ENCODE results near the gene COL5A1. TPM values are rescaled to one million over a fixed set of nuclear protein-coding genes. Genes with fewer than 3 reads are reported as not detected.
"Not testable (repeated sequence)": the region's sequence is repeated elsewhere in the genome, so short reads cannot be mapped to it uniquely, and the experiment has no call there.

The COL5A1 gene
- polyA plus RNA-seq, 3 donors = 0.01 TPM; not detected in 2

- H3K4me3 Mint-ChIP-seq = no peak overlapping the region
- TF ChIP-seq CTCF (IDR thresholded peaks at IDR 0.05) = no peak
- H3K27ac Mint-ChIP-seq = no peak overlapping the region
- Histone ChIP-seq H3K4me3 (replicated peaks in 1 of 3; ENCODE audit: low read depth in 2 of 3, low read length in 3 of 3) (no peak overlapping the region), H3K36me3 (replicated peaks in 1 of 2; ENCODE audit: control insufficient read depth in 1 of 2, insufficient read depth in 2 of 2, low read length in 2 of 2) (no peaks in the 10 kb centered on the region), H2AFZ (ENCODE audit: insufficient read depth, low read depth, low read length, poor library complexity, severe bottlenecking) (no peak overlapping the region), H3K4me1 (ENCODE audit: control insufficient read depth in 1 of 2, insufficient read depth in 2 of 2, low read length in 2 of 2) (no peaks in the 10 kb centered on the region), H4K20me1 (ENCODE audit: insufficient read depth, low read length) (no peaks in the 10 kb centered on the region), H3K27me3 (ENCODE audit: control insufficient read depth in 2 of 2, insufficient read depth in 2 of 2, low read length in 2 of 2) (no peaks in the 10 kb centered on the region), H3K9ac (ENCODE audit: insufficient read depth, low read length, poor library complexity, severe bottlenecking) (no peak overlapping the region), H3K4me2 (replicated peaks; ENCODE audit: extremely low read depth, low read length, poor library complexity, severe bottlenecking) (no peak overlapping the region), H3K79me2 (ENCODE audit: insufficient read depth, low read length) (no peaks in the 10 kb centered on the region), H3K27ac (ENCODE audit: low read depth in 1 of 2, low read length in 2 of 2) (no peak overlapping the region), H3K9me3 (replicated peaks in 1 of 2; ENCODE audit: control insufficient read depth in 1 of 2, insufficient read depth in 1 of 2, low read length in 2 of 2) (no peaks in the 10 kb centered on the region)
- WGBS (ENCODE audit: insufficient coverage) = 21% methylated on average over 6 of the region's 7 CpGs
- H3K9me3 Mint-ChIP-seq = peaks cover 0 to 6% (median 2%) of the 10 kb centered on the region in 7 donors
- intact Hi-C loops (cut with micrococcal nuclease) = loop anchor here in 1 of 2 donors (10.0 kb wide), 1 partner anchor 222 kb away; no protein-coding TSS in a partner anchor
- peak in 2 of 3 donors; percentile 2 to 36 for DNase-seq
- no peaks in the 10 kb centered on the region for H3K36me3 Mint-ChIP-seq
- H3K27me3 Mint-ChIP-seq (ENCODE audit: low read depth in 3 of 3) = peaks cover 3 to 16% (median 8%) of the 10 kb centered on the region in 3 donors
- H3K4me1 Mint-ChIP-seq = peaks cover 2% of the 10 kb centered on the region
Observed at GRCh38 chr9:134666831-134667230, 25.2 kb downstream of the COL5A1 start.

- H3K4me3 ChIP-seq (replicated peaks in 1 of 3; ENCODE audit: low read depth in 2 of 3, low read length in 3 of 3); H2AFZ ChIP-seq (ENCODE audit: insufficient read depth, low read depth, low read length, poor library complexity, severe bottlenecking); H3K9ac ChIP-seq (ENCODE audit: insufficient read depth, low read length, poor library complexity, severe bottlenecking); DNase-seq; H3K4me2 ChIP-seq (replicated peaks; ENCODE audit: extremely low read depth, low read length, poor library complexity, severe bottlenecking); H3K27ac Mint-ChIP-seq; H4K20me1 ChIP-seq (ENCODE audit: insufficient read depth, low read length); H3K4me3 Mint-ChIP-seq; H3K9me3 Mint-ChIP-seq; H3K4me1 Mint-ChIP-seq; H3K27me3 ChIP-seq (ENCODE audit: control insufficient read depth in 2 of 2, insufficient read depth in 2 of 2, low read length in 2 of 2); H3K27ac ChIP-seq (ENCODE audit: low read depth in 1 of 2, low read length in 2 of 2); H3K36me3 ChIP-seq (replicated peaks in 1 of 2; ENCODE audit: control insufficient read depth in 1 of 2, insufficient read depth in 2 of 2, low read length in 2 of 2); H3K9me3 ChIP-seq (replicated peaks in 1 of 2; ENCODE audit: control insufficient read depth in 1 of 2, insufficient read depth in 1 of 2, low read length in 2 of 2); H3K4me1 ChIP-seq (ENCODE audit: control insufficient read depth in 1 of 2, insufficient read depth in 2 of 2, low read length in 2 of 2); H3K36me3 Mint-ChIP-seq; H3K79me2 ChIP-seq (ENCODE audit: insufficient read depth, low read length): not testable (repeated sequence)
- H3K27me3 Mint-ChIP-seq (ENCODE audit: low read depth in 3 of 3) = peaks cover 1 to 16% (median 8%) of the 10 kb centered on the region in 3 donors
- intact Hi-C loops (cut with micrococcal nuclease) = loop anchor here in 1 of 2 donors (10.0 kb wide), 1 partner anchor 224 kb away; no protein-coding TSS in a partner anchor
Observed at GRCh38 chr9:134668977-134669376, 27.4 kb downstream of the COL5A1 start.

Measured in CD14-positive monocyte (primary cell).